Keratinocyte (primary cell): ENCODE data around the gene MYRIP. TPM values are rescaled to one million over a fixed set of nuclear protein-coding genes. Genes with fewer than 3 reads are reported as not detected.

Source experiments
- DNase-seq: peaks from one replicate; pipeline ENCODE4 v3.0.0-alpha.2; 2011; ENCODE audit warnings: low read depth, missing footprints, low spot score
- FAIRE-seq: peaks from 2 replicates; lab custom pipeline; 2011; peaks lifted over from hg19 to GRCh38; lab: Jason Lieb, UNC
- H2AFZ ChIP-seq: 2 replicates; pipeline ENCODE4 v1.6.0; 2012; ENCODE audit warnings: low read length, control low read depth, inconsistent platforms; ENCODE audit not compliant: control insufficient read depth
- H3K27ac ChIP-seq: 2 replicates; pipeline ENCODE4 v1.5.1; 2011; ENCODE audit warnings: low read length; ENCODE audit not compliant: control insufficient read depth, insufficient read depth
- H3K27me3 ChIP-seq: 3 replicates; pipeline ENCODE4 v1.6.0; 2011; ENCODE audit warnings: low read length; ENCODE audit not compliant: control insufficient read depth, insufficient read depth; ENCODE audit errors: extremely low read depth
- H3K36me3 ChIP-seq, 2 experiments: 2 replicates in 1 of 2; 3 replicates in 1 of 2; pipeline ENCODE4 v1.5.1; 2011; ENCODE audit warnings: low read length in 2 of 2, mild to moderate bottlenecking in 1 of 2; ENCODE audit not compliant: control insufficient read depth in 2 of 2, insufficient read depth in 2 of 2; ENCODE audit errors: extremely low read depth in 1 of 2
- H3K4me1 ChIP-seq: 3 replicates; pipeline ENCODE4 v1.5.1; 2011; ENCODE audit warnings: low read length; ENCODE audit not compliant: control insufficient read depth, insufficient read depth; ENCODE audit errors: extremely low read depth
- H3K4me2 ChIP-seq: 3 replicates; pipeline ENCODE4 v1.6.0; 2011; ENCODE audit warnings: low read depth, low read length; ENCODE audit not compliant: control insufficient read depth, insufficient read depth; ENCODE audit errors: extremely low read depth
- H3K4me3 ChIP-seq, 3 experiments: fragments of 200-600 bp in 1 of 3; sonication (generic) in 1 of 3; 2 replicates in 2 of 3; 3 replicates in 1 of 3; pipeline ENCODE4 v1.5.1; 2011 to 2016; ENCODE audit warnings: low read length in 3 of 3, mild to moderate bottlenecking in 3 of 3, control low read depth in 2 of 3, inconsistent platforms in 1 of 3, low read depth in 1 of 3, mixed read lengths in 1 of 3, mixed run types in 1 of 3, moderate library complexity in 1 of 3; ENCODE audit not compliant: control insufficient read depth in 2 of 3, insufficient read depth in 2 of 3; ENCODE audit errors: extremely low read depth in 1 of 3
- H3K79me2 ChIP-seq: 2 replicates; pipeline ENCODE4 v1.6.0; 2012; ENCODE audit warnings: low read length; ENCODE audit not compliant: control insufficient read depth, insufficient read depth
- H3K9ac ChIP-seq: 3 replicates; pipeline ENCODE4 v1.6.0; 2011; ENCODE audit warnings: low read length; ENCODE audit not compliant: control insufficient read depth, insufficient read depth; ENCODE audit errors: extremely low read depth
- H3K9me1 ChIP-seq: 3 replicates; pipeline ENCODE4 v1.6.0; 2011; ENCODE audit warnings: low read length; ENCODE audit not compliant: control insufficient read depth, insufficient read depth; ENCODE audit errors: extremely low read depth
- H3K9me3 ChIP-seq: 2 replicates; pipeline ENCODE4 v1.5.1; 2012; ENCODE audit warnings: low read depth, low read length; ENCODE audit not compliant: control insufficient read depth
- H4K20me1 ChIP-seq: 3 replicates; pipeline ENCODE4 v1.6.0; 2011; ENCODE audit warnings: low read length; ENCODE audit not compliant: control insufficient read depth, insufficient read depth; ENCODE audit errors: extremely low read depth
- EZH2 ChIP-seq: IDR thresholded peaks from one replicate; pipeline ENCODE4 v1.6.1; 2012; ENCODE audit warnings: inconsistent platforms, mild to moderate bottlenecking, low read length, moderate library complexity
- dilution Hi-C: fragments of 300-500 bp; cut with MboI; formaldehyde crosslinking; loops from one replicate; pipeline ENCODE4 v1.7.0; 2020; ENCODE audit warnings: low sequenced_read_pairs; ENCODE audit not compliant: extremely low pct_ligation_motif_present
- polyA plus RNA-seq, 5 experiments: library from polyadenylated mRNA; depleted of rRNA in 3 of 5; stranded (reverse) in 3 of 5; stranded (forward) in 1 of 5; unstranded in 1 of 5; fragments of >200 nt; gene quantifications; 1 replicate in 1 of 5; 2 replicates in 3 of 5; 3 replicates in 1 of 5; pipeline versions ENCODE4 v1.2.1 to v1.2.3, GENCODE V29; 2011 to 2012; ENCODE audit warnings: missing spikeins in 2 of 5, low read depth in 1 of 5, low replicate concordance in 1 of 5
- TF ChIP-seq, protein P1 (sequence below), 3 experiments: IDR thresholded peaks in 1 of 3; conservative IDR thresholded peaks in 1 of 3; optimal IDR thresholded peaks in 1 of 3; 2 replicates in 2 of 3; 3 replicates in 1 of 3; pipeline versions ENCODE3 to v1.5.1; 2011; ENCODE audit warnings: low read length in 3 of 3, mild to moderate bottlenecking in 3 of 3, moderate library complexity in 2 of 3, control low read depth in 1 of 3, inconsistent platforms in 1 of 3; ENCODE audit not compliant: insufficient read depth in 2 of 3; ENCODE audit errors: extremely low read depth in 1 of 3

The MYRIP gene
- polyA plus RNA-seq, 1 donor (not counting 4 experiments of a cell fraction or from before 2014, with no cell fraction given) = 0.01 TPM

DNA sequence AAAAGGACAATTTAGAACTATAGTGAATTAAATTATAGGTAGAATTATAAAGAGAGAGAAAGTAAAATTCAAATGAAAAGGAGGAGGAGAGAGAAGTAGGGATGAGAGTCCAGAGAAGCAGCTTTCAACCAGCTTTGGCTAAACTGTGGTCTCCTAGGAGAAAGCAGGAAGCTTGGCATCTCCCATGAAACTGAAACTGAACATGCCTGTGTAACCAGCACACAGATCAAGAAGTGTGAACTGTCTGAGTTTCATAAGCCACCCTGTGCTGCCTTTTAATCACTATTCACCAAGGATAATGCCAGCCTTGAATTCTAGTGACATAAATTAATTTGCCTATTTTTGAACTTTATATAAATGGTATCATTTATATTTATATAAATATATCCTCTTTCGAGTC is 128.5 kb downstream of the MYRIP start:
- Histone ChIP-seq H2AFZ (no peak overlapping the region), H3K4me1 (no peaks in the 10 kb centered on the region), H3K9me1 (no peaks in the 10 kb centered on the region), H3K9ac (no peak overlapping the region), H3K4me2 (no peak overlapping the region), H3K36me3 (no peaks in the 10 kb centered on the region), H3K79me2 (no peaks in the 10 kb centered on the region), H3K27me3 (no peaks in the 10 kb centered on the region), H4K20me1 (no peaks in the 10 kb centered on the region), H3K4me3 (no peak overlapping the region), H3K9me3 (no peaks in the 10 kb centered on the region), H3K27ac (no peak overlapping the region)
- DNase-seq = no peak
- FAIRE-seq = no peak
- dilution Hi-C loops = no loop called here
- TF ChIP-seq, protein P1, sequence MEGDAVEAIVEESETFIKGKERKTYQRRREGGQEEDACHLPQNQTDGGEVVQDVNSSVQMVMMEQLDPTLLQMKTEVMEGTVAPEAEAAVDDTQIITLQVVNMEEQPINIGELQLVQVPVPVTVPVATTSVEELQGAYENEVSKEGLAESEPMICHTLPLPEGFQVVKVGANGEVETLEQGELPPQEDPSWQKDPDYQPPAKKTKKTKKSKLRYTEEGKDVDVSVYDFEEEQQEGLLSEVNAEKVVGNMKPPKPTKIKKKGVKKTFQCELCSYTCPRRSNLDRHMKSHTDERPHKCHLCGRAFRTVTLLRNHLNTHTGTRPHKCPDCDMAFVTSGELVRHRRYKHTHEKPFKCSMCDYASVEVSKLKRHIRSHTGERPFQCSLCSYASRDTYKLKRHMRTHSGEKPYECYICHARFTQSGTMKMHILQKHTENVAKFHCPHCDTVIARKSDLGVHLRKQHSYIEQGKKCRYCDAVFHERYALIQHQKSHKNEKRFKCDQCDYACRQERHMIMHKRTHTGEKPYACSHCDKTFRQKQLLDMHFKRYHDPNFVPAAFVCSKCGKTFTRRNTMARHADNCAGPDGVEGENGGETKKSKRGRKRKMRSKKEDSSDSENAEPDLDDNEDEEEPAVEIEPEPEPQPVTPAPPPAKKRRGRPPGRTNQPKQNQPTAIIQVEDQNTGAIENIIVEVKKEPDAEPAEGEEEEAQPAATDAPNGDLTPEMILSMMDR (optimal IDR thresholded peaks at IDR 0.05 in 1 of 3, IDR thresholded peaks at IDR 0.05 in 1 of 3, conservative IDR thresholded peaks at IDR 0.05 in 1 of 3; ENCODE audit: extremely low read depth in 1 of 3, insufficient read depth in 2 of 3, low read length in 3 of 3) = no peak
- TF ChIP-seq EZH2 = no peak

DNA sequence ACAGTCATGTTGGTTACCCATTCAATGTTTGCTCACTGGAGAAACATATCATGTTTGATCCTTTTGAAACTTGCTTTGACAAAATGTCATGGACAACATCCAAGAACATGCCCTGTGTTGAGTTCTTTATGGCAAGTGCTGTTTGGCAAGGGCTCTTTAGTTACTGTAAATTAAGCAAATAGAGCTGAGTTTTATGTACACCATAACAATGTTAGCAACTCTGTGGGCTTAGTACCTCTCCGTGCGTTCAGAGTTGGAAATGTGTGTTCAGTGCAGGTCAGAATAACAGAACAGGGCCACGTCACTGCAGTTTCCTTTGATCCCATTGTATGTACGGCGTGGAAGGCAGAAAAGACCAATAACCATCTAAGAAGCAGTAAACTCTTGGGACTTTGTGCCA is 132.5 kb downstream of the MYRIP start:
- Histone ChIP-seq H3K27ac (no peak overlapping the region), H3K36me3 (no peaks in the 10 kb centered on the region), H3K27me3 (no peaks in the 10 kb centered on the region), H3K79me2 (no peaks in the 10 kb centered on the region), H3K4me2 (no peak overlapping the region), H3K4me3 (no peak overlapping the region), H3K4me1 (no peaks in the 10 kb centered on the region), H3K9ac (no peak overlapping the region), H2AFZ (no peak overlapping the region), H4K20me1 (no peaks in the 10 kb centered on the region), H3K9me1 (no peaks in the 10 kb centered on the region), H3K9me3 (no peaks in the 10 kb centered on the region)
- dilution Hi-C loops = no loop called here
- TF ChIP-seq, protein P1 (optimal IDR thresholded peaks at IDR 0.05 in 1 of 3, IDR thresholded peaks at IDR 0.05 in 1 of 3, conservative IDR thresholded peaks at IDR 0.05 in 1 of 3; ENCODE audit: extremely low read depth in 1 of 3, insufficient read depth in 2 of 3, low read length in 3 of 3) = no peak
- TF ChIP-seq EZH2 = no peak
- FAIRE-seq (no peak), DNase-seq (no peak)
